Neural cell (in vitro differentiated cells): Measurements from ENCODE around the gene DENND1A. TPM values are rescaled to one million over a fixed set of nuclear protein-coding genes. Genes with fewer than 3 reads are reported as not detected.

Experiments
- H2AFZ ChIP-seq: fragments of 200-600, 300-800 bp; sonication (generic), shearing (Covaris generic); 2 replicates; pipeline ENCODE4 v1.6.0; 2014; ENCODE audit warnings: low read depth, mild to moderate bottlenecking, antibody characterized with exemption, low read length, moderate library complexity
- H3F3A ChIP-seq: fragments of 200-600 bp; shearing (Covaris generic); 2 replicates; pipeline ENCODE4 v1.6.1; 2016; ENCODE audit warnings: mild to moderate bottlenecking, moderate library complexity, mixed read lengths, antibody characterized with exemption, low read length; ENCODE audit not compliant: insufficient read depth, poor library complexity, severe bottlenecking
- H3K27ac ChIP-seq: fragments of 200-600, 300-800 bp; sonication (generic), shearing (Covaris generic); 2 replicates; pipeline ENCODE4 v1.5.1; 2014; ENCODE audit warnings: mild to moderate bottlenecking, low read length, moderate library complexity
- H3K27me3 ChIP-seq: fragments of 300-800, 200-600 bp; sonication (generic), shearing (Covaris generic); 2 replicates; pipeline ENCODE4 v1.6.0; 2014; ENCODE audit warnings: mild to moderate bottlenecking, low read depth, low read length, moderate library complexity; ENCODE audit not compliant: insufficient read depth
- H3K36me3 ChIP-seq: fragments of 300-800, 200-600 bp; sonication (generic), shearing (Covaris generic); 2 replicates; pipeline ENCODE4 v1.5.1; 2014; ENCODE audit warnings: mild to moderate bottlenecking, antibody characterized with exemption, low read length, moderate library complexity; ENCODE audit not compliant: insufficient read depth
- H3K4me2 ChIP-seq: fragments of 300-800, 200-600 bp; sonication (generic), shearing (Covaris generic); 2 replicates; pipeline ENCODE4 v1.6.0; 2014; ENCODE audit warnings: mild to moderate bottlenecking, low read length
- H3K4me3 ChIP-seq: fragments of 300-800, 200-600 bp; sonication (generic), shearing (Covaris generic); 2 replicates; pipeline ENCODE4 v1.5.1; 2014; ENCODE audit warnings: mild to moderate bottlenecking, low read length, moderate library complexity
- H3K79me2 ChIP-seq: fragments of 200-600 bp; shearing (Covaris generic); replicated peaks from 2 replicates; pipeline ENCODE4 v1.6.0; 2014; ENCODE audit warnings: mild to moderate bottlenecking, low read length, moderate library complexity; ENCODE audit not compliant: insufficient read depth
- H3K9ac ChIP-seq: fragments of 300-800, 200-600 bp; sonication (generic), shearing (Covaris generic); 2 replicates; pipeline ENCODE4 v1.6.1; 2016; ENCODE audit warnings: mild to moderate bottlenecking, low read length, mixed read lengths
- H3K9me2 ChIP-seq: fragments of 200-600 bp; shearing (Covaris generic); 2 replicates; pipeline ENCODE4 v1.6.1; 2016; ENCODE audit warnings: mild to moderate bottlenecking, low read length, mixed read lengths; ENCODE audit not compliant: insufficient read depth
- H3K9me3 ChIP-seq: fragments of 200-600, 300-800 bp; sonication (generic), shearing (Covaris generic); 2 replicates; pipeline ENCODE4 v1.6.1; 2016; ENCODE audit warnings: mild to moderate bottlenecking, mixed run types, low read length, moderate library complexity, mixed read lengths
- H4K20me1 ChIP-seq: fragments of 200-600 bp; shearing (Covaris generic); 2 replicates; pipeline ENCODE4 v1.6.1; 2016; ENCODE audit warnings: mild to moderate bottlenecking, mixed run types; ENCODE audit not compliant: insufficient read depth
- CTCF ChIP-seq: fragments of 450-650 bp; IDR thresholded peaks from 2 replicates; pipeline ENCODE4 v1.5.1; 2014; ENCODE audit warnings: antibody characterized with exemption, mild to moderate bottlenecking, moderate library complexity; ENCODE audit not compliant: poor library complexity, severe bottlenecking
- EP300 ChIP-seq: fragments of 450-650 bp; conservative IDR thresholded peaks from 2 replicates; pipeline ENCODE4 v1.6.1; 2014; ENCODE audit warnings: antibody characterized with exemption, mild to moderate bottlenecking, moderate library complexity; ENCODE audit not compliant: poor library complexity, severe bottlenecking
- EZH2 ChIP-seq: fragments of 200-600, 300-800 bp; shearing (Covaris generic), sonication (generic); IDR thresholded peaks from 2 replicates; pipeline ENCODE4 v1.6.1; 2014; ENCODE audit warnings: antibody characterized with exemption, low read length, borderline replicate concordance, mild to moderate bottlenecking; ENCODE audit not compliant: insufficient read depth, poor library complexity, severe bottlenecking
- MXI1 ChIP-seq: fragments of 450-650 bp; conservative IDR thresholded peaks from 2 replicates; pipeline ENCODE4 v1.6.1; 2014; ENCODE audit warnings: antibody characterized with exemption, mild to moderate bottlenecking; ENCODE audit not compliant: poor library complexity, severe bottlenecking
- POLR2AphosphoS5 ChIP-seq: IDR thresholded peaks from 2 replicates; pipeline ENCODE4 v1.6.1; 2012
- RAD21 ChIP-seq: fragments of 450-650 bp; conservative IDR thresholded peaks from 2 replicates; pipeline ENCODE4 v1.6.1; 2014; ENCODE audit warnings: antibody characterized with exemption, mild to moderate bottlenecking, moderate library complexity
- SMC3 ChIP-seq: fragments of 450-650 bp; conservative IDR thresholded peaks from 2 replicates; pipeline ENCODE4 v1.6.1; 2014; ENCODE audit warnings: antibody characterized with exemption, mild to moderate bottlenecking, moderate library complexity; ENCODE audit not compliant: poor library complexity
- TAF1 ChIP-seq: IDR thresholded peaks from 2 replicates; pipeline ENCODE4 v1.6.1; 2012; ENCODE audit warnings: low read depth
- polyA plus RNA-seq: library from polyadenylated mRNA; depleted of rRNA; stranded (reverse); fragments of >200 nt; gene quantifications from 2 replicates; pipeline ENCODE4 v1.2.3, GENCODE V29; 2014
- TF ChIP-seq, protein P1 (sequence below): IDR thresholded peaks from 2 replicates; pipeline ENCODE4 v1.6.1; 2012; ENCODE audit warnings: borderline replicate concordance

DENND1A gene
- polyA plus RNA-seq, 1 donor from 2014 or later, result 2.3 TPM

GRCh38 chr9:123482295-123482968 lies 447.5 kb downstream of the DENND1A start:
- Histone ChIP-seq H3K4me3 (no peak overlapping the region), H4K20me1 (no peaks in the 10 kb centered on the region)

DNA sequence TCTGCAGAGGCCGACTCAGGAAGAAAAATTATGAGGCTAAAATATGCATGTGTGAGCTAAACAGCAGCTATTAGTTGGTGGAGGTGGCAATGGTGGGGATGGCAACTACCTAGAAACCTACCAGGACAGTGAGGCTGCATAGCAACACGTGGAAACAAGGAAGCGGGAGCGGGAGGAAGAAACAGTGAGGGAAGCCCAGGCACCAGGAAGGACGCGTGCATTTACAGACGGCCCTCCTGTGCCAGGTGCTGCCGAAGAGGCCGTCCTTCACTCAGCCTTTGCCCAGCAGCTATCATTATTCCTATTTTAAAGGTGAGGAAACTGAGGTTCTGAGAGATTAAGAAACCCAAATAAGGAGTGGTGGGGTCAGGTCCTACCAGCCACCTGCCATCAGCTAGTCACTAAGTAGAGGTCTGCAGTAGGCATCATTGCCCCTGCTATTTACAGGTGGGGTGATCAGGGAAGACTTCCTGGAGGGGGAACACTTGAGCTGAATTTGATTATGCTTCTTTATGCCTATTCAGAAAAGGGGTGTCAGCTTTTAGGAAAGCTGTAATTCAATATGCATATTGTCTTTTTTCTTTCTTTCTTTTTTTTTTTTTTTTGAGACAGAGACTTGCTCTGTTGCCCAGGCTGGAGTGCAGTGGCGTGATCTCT lies 448.6 kb downstream of the DENND1A start:
- Histone ChIP-seq H3K9me3 (no peaks in the 10 kb centered on the region), H3F3A (no peaks in the 10 kb centered on the region), H3K27me3 (no peaks in the 10 kb centered on the region), H3K4me3 (no peak overlapping the region), H2AFZ (no peak overlapping the region), H3K9me2 (no peaks in the 10 kb centered on the region), H3K9ac (no peak overlapping the region), H4K20me1 (no peaks in the 10 kb centered on the region), H3K79me2 (no peaks in the 10 kb centered on the region), H3K27ac (no peak overlapping the region), H3K36me3 (no peaks in the 10 kb centered on the region), H3K4me2 (no peak overlapping the region)
- TF ChIP-seq CTCF, result no peak
- TF ChIP-seq TAF1, result no peak
- TF ChIP-seq EZH2, result no peak
- TF ChIP-seq POLR2AphosphoS5, result no peak
- TF ChIP-seq, protein P1, sequence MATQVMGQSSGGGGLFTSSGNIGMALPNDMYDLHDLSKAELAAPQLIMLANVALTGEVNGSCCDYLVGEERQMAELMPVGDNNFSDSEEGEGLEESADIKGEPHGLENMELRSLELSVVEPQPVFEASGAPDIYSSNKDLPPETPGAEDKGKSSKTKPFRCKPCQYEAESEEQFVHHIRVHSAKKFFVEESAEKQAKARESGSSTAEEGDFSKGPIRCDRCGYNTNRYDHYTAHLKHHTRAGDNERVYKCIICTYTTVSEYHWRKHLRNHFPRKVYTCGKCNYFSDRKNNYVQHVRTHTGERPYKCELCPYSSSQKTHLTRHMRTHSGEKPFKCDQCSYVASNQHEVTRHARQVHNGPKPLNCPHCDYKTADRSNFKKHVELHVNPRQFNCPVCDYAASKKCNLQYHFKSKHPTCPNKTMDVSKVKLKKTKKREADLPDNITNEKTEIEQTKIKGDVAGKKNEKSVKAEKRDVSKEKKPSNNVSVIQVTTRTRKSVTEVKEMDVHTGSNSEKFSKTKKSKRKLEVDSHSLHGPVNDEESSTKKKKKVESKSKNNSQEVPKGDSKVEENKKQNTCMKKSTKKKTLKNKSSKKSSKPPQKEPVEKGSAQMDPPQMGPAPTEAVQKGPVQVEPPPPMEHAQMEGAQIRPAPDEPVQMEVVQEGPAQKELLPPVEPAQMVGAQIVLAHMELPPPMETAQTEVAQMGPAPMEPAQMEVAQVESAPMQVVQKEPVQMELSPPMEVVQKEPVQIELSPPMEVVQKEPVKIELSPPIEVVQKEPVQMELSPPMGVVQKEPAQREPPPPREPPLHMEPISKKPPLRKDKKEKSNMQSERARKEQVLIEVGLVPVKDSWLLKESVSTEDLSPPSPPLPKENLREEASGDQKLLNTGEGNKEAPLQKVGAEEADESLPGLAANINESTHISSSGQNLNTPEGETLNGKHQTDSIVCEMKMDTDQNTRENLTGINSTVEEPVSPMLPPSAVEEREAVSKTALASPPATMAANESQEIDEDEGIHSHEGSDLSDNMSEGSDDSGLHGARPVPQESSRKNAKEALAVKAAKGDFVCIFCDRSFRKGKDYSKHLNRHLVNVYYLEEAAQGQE, result no peak
- TF ChIP-seq EP300, result no peak
- TF ChIP-seq MXI1, result no peak

More at GRCh38 chr9:123482295-123482968, 447.5 kb downstream of the DENND1A start:
- H3K9ac ChIP-seq, result no peak overlapping the region
- no peaks in the 10 kb centered on the region for H3F3A ChIP-seq
- no peak overlapping the region for H3K4me2 ChIP-seq
- H3K27ac ChIP-seq, result no peak overlapping the region
- TF ChIP-seq EZH2 (no peak), SMC3 (no peak), CTCF (no peak), TAF1 (no peak), EP300 (no peak), POLR2AphosphoS5 (no peak), RAD21 (no peak), MXI1 (no peak)
- TF ChIP-seq, protein P1, result no peak
- no peaks in the 10 kb centered on the region for H3K36me3 ChIP-seq
- no peaks in the 10 kb centered on the region for H3K9me2 ChIP-seq
- no peaks in the 10 kb centered on the region for H3K79me2 ChIP-seq
- H2AFZ ChIP-seq, result no peak overlapping the region
- H3K9me3 ChIP-seq, result no peaks in the 10 kb centered on the region
- no peaks in the 10 kb centered on the region for H3K27me3 ChIP-seq
